Uterus (tissue), 2 donors: ENCODE data around the gene PLCG2.

Experiments used
- CTCF ChIP-seq, 4 experiments: fragments of 200-600 bp in 2 of 4; fragments of 450-650 bp in 2 of 4; sonication (generic) in 2 of 4; IDR thresholded peaks; one replicate each; pipeline ENCODE4 v1.5.1; 2016 to 2019; ENCODE audit warnings: antibody characterized with exemption in 4 of 4, mild to moderate bottlenecking in 2 of 4, moderate library complexity in 1 of 4
- POLR2A ChIP-seq, 2 donors: fragments of 450-650 bp; IDR thresholded peaks; one replicate each; pipeline ENCODE4 v1.6.1; 2016; ENCODE audit warnings: antibody characterized with exemption in 2 of 2, mild to moderate bottlenecking in 1 of 2, moderate library complexity in 1 of 2

GRCh38 chr16:81917375-81917774 is 138.3 kb downstream of the PLCG2 start:
- TF ChIP-seq CTCF (IDR thresholded peaks at IDR 0.05) (no peak), POLR2A (IDR thresholded peaks at IDR 0.05) (no peak)
